Glutamatergic neuron (in vitro differentiated cells): ENCODE data around the gene EYA4. TPM values are rescaled to one million over a fixed set of nuclear protein-coding genes. Genes with fewer than 3 reads are reported as not detected.

Experiments
- DNase-seq: peaks from one replicate; pipeline ENCODE4 v3.0.0; 2022
- H3K27ac Mint-ChIP-seq: one replicate; pipeline ENCODE4 v1.8.0; 2020; ENCODE audit warnings: mild to moderate bottlenecking, mixed read lengths, inconsistent platforms; ENCODE audit not compliant: unreplicated experiment
- H3K27me3 Mint-ChIP-seq: one replicate; pipeline ENCODE4 v1.8.0; 2020; ENCODE audit warnings: mild to moderate bottlenecking, moderate library complexity, mixed read lengths, inconsistent platforms; ENCODE audit not compliant: unreplicated experiment
- H3K36me3 Mint-ChIP-seq: one replicate; pipeline ENCODE4 v1.8.0; 2020; ENCODE audit warnings: mild to moderate bottlenecking, mixed read lengths, inconsistent platforms; ENCODE audit not compliant: unreplicated experiment
- H3K4me1 Mint-ChIP-seq: one replicate; pipeline ENCODE4 v1.8.0; 2020; ENCODE audit warnings: mild to moderate bottlenecking, low read depth, mixed read lengths, inconsistent platforms; ENCODE audit not compliant: unreplicated experiment
- H3K4me3 Mint-ChIP-seq: one replicate; pipeline ENCODE4 v1.8.0; 2020; ENCODE audit warnings: mild to moderate bottlenecking, mixed read lengths, inconsistent platforms; ENCODE audit not compliant: unreplicated experiment
- H3K9me3 Mint-ChIP-seq: one replicate; pipeline ENCODE4 v1.8.0; 2020; ENCODE audit warnings: mild to moderate bottlenecking, moderate library complexity, mixed read lengths, inconsistent platforms; ENCODE audit not compliant: unreplicated experiment
- total RNA-seq: library from RNA; stranded (reverse); fragmentation: NEBNext Ultra II Directional; extraction: Animal tissue kit (Norgen Biotek cat#: 25700); gene quantifications from one replicate; pipeline ENCODE4 v1.2.1, GENCODE V29; 2021; ENCODE audit not compliant: unreplicated experiment
- TF ChIP-seq, protein P1 (sequence below): fragments of 200-600 bp; sonication (generic); IDR thresholded peaks from one replicate; pipeline ENCODE4 v1.5.0; 2021; ENCODE audit not compliant: partially characterized antibody, unreplicated experiment

The EYA4 gene
- total RNA-seq, 1 donor from 2014 or later: not detected

DNA sequence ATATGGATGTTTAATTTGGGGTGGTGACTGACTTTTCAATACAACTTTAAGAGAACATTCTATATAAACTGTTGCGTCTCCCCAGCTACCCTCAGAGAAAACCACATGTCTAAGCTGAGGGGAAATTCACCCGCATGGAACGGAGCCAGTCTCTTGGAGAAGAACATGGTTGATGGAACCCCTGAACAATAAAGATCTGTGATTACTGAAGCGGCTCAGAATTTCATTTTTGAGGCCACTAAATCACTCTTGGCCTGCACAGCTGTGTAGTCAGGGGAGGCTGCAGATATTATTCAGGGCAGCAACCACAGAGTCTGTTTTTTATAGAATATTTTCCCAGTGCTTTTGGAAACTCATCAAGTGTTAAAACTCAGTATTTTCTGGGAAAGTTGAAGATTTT is 73.8 kb downstream of the EYA4 start:
- H3K4me1 Mint-ChIP-seq: peaks cover 13% of the 10 kb centered on the region
- no peak for DNase-seq
- peaks cover 2% of the 10 kb centered on the region for H3K27me3 Mint-ChIP-seq
- TF ChIP-seq, protein P1, sequence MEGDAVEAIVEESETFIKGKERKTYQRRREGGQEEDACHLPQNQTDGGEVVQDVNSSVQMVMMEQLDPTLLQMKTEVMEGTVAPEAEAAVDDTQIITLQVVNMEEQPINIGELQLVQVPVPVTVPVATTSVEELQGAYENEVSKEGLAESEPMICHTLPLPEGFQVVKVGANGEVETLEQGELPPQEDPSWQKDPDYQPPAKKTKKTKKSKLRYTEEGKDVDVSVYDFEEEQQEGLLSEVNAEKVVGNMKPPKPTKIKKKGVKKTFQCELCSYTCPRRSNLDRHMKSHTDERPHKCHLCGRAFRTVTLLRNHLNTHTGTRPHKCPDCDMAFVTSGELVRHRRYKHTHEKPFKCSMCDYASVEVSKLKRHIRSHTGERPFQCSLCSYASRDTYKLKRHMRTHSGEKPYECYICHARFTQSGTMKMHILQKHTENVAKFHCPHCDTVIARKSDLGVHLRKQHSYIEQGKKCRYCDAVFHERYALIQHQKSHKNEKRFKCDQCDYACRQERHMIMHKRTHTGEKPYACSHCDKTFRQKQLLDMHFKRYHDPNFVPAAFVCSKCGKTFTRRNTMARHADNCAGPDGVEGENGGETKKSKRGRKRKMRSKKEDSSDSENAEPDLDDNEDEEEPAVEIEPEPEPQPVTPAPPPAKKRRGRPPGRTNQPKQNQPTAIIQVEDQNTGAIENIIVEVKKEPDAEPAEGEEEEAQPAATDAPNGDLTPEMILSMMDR: no peak
- no peaks in the 10 kb centered on the region for H3K36me3 Mint-ChIP-seq
- H3K9me3 Mint-ChIP-seq: no peaks in the 10 kb centered on the region
- no peak overlapping the region for H3K4me3 Mint-ChIP-seq
- no peak overlapping the region for H3K27ac Mint-ChIP-seq

DNA sequence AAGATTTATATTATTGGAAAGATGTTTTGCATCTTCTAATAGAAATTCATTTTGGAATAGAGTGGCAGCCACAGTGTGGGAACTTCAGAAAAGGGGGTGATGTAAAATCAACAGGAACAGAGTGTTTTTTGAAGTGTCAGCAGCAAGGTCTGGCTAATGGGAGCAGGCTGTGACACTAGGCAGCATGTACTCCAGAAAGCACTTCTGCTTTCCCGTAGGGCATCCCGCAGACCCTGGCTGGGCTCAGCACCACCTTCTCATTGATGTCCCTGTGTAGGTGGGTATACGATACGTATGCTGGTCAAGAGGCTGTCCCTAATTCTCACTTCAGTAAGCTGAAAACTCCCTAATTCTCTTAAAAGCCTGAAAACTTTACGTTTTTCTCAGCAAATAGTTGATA is 74.7 kb downstream of the EYA4 start:
- Mint-ChIP-seq H3K9me3 (no peaks in the 10 kb centered on the region), H3K27ac (no peak overlapping the region), H3K36me3 (no peaks in the 10 kb centered on the region), H3K27me3 (peaks cover 2% of the 10 kb centered on the region), H3K4me1 (peaks cover 13% of the 10 kb centered on the region), H3K4me3 (no peak overlapping the region)
- DNase-seq: peak; percentile 35
- TF ChIP-seq, protein P1: no peak

DNA sequence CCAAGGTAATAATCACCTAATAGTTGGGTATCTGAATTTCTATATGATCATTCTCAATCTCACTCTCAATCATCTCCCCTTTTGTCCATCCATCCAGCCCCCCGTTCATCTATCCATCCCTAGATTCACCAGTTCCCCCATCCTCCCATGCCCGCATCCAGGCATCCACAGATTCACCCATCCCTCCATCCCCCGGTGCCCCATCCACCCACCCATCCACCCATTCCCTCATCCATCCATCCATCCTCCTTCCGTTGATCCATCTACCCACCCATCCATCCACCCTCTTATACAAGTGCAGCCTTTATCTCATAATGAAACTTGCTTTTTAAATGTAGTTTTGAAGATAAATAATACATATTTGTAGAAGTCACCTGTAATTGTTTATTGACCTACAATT is 76.5 kb downstream of the EYA4 start:
- no peak for DNase-seq
- no peaks in the 10 kb centered on the region for H3K36me3 Mint-ChIP-seq
- no peak overlapping the region for H3K27ac Mint-ChIP-seq
- TF ChIP-seq, protein P1: no peak
- H3K4me1 Mint-ChIP-seq: peaks cover 13% of the 10 kb centered on the region
- peaks cover 2% of the 10 kb centered on the region for H3K27me3 Mint-ChIP-seq
- no peaks in the 10 kb centered on the region for H3K9me3 Mint-ChIP-seq
- no peak overlapping the region for H3K4me3 Mint-ChIP-seq

DNA sequence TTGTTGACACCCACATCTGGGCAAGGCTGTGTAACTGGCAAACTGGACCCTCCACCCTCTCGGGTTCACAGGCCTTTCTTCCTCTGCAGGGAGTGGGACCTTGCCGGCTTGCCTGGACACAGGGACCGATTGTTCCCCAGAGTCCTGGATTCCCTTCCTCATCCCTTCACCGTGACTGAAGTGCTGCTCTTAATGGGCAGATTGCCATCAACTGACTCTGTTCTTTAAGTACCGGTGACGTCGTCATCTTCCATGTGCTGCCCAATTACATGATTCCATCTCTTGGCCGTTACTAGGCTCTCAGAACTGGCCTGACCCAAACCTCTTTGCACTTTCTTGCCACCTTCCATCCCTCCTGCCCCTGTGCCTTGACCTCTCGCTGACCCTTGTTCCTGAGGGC is 85.4 kb downstream of the EYA4 start:
- H3K36me3 Mint-ChIP-seq: no peaks in the 10 kb centered on the region
- H3K27ac Mint-ChIP-seq: no peak overlapping the region
- peaks cover 5% of the 10 kb centered on the region for H3K9me3 Mint-ChIP-seq
- H3K27me3 Mint-ChIP-seq: no peaks in the 10 kb centered on the region
- H3K4me1 Mint-ChIP-seq: peaks cover 5% of the 10 kb centered on the region
- no peak overlapping the region for H3K4me3 Mint-ChIP-seq
- peak; percentile 17 for DNase-seq
- TF ChIP-seq, protein P1: no peak

DNA sequence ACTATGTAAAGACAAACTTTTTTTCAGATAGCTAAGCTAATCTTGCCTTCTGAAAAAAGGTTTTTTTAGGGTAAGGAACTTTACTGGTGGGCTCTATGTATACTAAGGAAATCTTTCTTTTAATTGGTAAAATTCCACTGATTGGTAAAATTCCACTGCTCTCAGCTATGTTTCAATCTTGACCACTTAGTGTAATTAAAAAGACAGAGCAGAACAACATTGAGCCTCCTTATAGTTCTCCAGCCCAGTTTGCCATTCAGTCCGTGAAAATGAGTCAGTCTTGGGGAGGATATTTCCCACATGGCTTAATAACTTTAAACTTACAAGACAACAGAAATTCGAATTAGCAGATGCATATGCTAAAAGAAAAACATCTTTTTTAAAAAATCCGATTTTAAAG is 92.7 kb downstream of the EYA4 start:
- TF ChIP-seq, protein P1: no peak
- no peak for DNase-seq
- Mint-ChIP-seq H3K9me3 (peaks cover 5% of the 10 kb centered on the region), H3K27ac (no peak overlapping the region), H3K4me1 (no peaks in the 10 kb centered on the region), H3K4me3 (no peak overlapping the region), H3K27me3 (no peaks in the 10 kb centered on the region), H3K36me3 (no peaks in the 10 kb centered on the region)
